HG03064 (cell line): Measurements from ENCODE around the gene ACOT9.
"Not testable (repeated sequence)": the region's sequence is repeated elsewhere in the genome, so short reads cannot be mapped to it uniquely, and the experiment has no call there.

Experiments
- ATAC-seq: cut with Tn5 transposase; IDR thresholded peaks from one replicate; pipeline ENCODE4 v1.9.1; 2021; ENCODE audit warnings: low read depth; ENCODE audit not compliant: unreplicated experiment

ACOT9 gene

GRCh38 chrX:23766650-23767551 lies 23.8 kb upstream of the ACOT9 start:
- no peak for ATAC-seq

GRCh38 chrX:23765868-23766267 lies 22.8 kb upstream of the ACOT9 start:
- no peak for ATAC-seq

GRCh38 chrX:23765449-23765848 lies 22.4 kb upstream of the ACOT9 start:
- no peak for ATAC-seq

- no peak for ATAC-seq
These were observed 21.3 kb upstream of the ACOT9 start for GRCh38 chrX:23764188-23764984.

GRCh38 chrX:23759821-23760220 lies 16.7 kb upstream of the ACOT9 start:
- no peak for ATAC-seq

GRCh38 chrX:23756165-23756564 lies 13.1 kb upstream of the ACOT9 start:
- no peak for ATAC-seq

GRCh38 chrX:23754664-23755063 lies 11.6 kb upstream of the ACOT9 start:
- no peak for ATAC-seq

- no peak for ATAC-seq
These were observed 9.8 kb upstream of the ACOT9 start for GRCh38 chrX:23752740-23753415.

GRCh38 chrX:23749576-23749975 lies 6.5 kb upstream of the ACOT9 start:
- no peak for ATAC-seq

- no peak for ATAC-seq
These were observed 6.1 kb upstream of the ACOT9 start for GRCh38 chrX:23749129-23749528.

- ATAC-seq = no peak
These were observed 2.7 kb upstream of the ACOT9 start for GRCh38 chrX:23745786-23746185.

GRCh38 chrX:23743623-23743971 lies 521 bp upstream of the ACOT9 start:
- ATAC-seq = not testable (repeated sequence)

- ATAC-seq = no peak
These were observed 841 bp downstream of the ACOT9 start for GRCh38 chrX:23742174-23742696.

- ATAC-seq = no peak
These were observed 5.7 kb downstream of the ACOT9 start for GRCh38 chrX:23737413-23737812.

GRCh38 chrX:23736030-23736429 lies 7.0 kb downstream of the ACOT9 start:
- ATAC-seq = no peak

GRCh38 chrX:23732704-23733103 lies 10.4 kb downstream of the ACOT9 start:
- ATAC-seq = peak; percentile 67

- no peak for ATAC-seq
These were observed 11.1 kb downstream of the ACOT9 start for GRCh38 chrX:23731951-23732350.

GRCh38 chrX:23729214-23729613 lies 13.9 kb downstream of the ACOT9 start:
- no peak for ATAC-seq

GRCh38 chrX:23727206-23727605 lies 15.9 kb downstream of the ACOT9 start:
- ATAC-seq = no peak

- ATAC-seq = no peak
These were observed 16.9 kb downstream of the ACOT9 start for GRCh38 chrX:23726191-23726590.

GRCh38 chrX:23720117-23720677 lies 22.9 kb downstream of the ACOT9 start:
- ATAC-seq = no peak
